ENCODE data around the gene PODXL2.

The PODXL2 gene

GRCh38 chr3:127685708-127686511 lies 56.9 kb downstream of the PODXL2 start:
- H3K36me3 ChIP-seq (ENCODE audit: control insufficient read depth, insufficient read depth, low read length), result no peaks in the 10 kb centered on the region
- no peak overlapping the region for H3K4me3 ChIP-seq (ENCODE audit: low read depth, low read length)
- H3K4me1 ChIP-seq, result no peaks in the 10 kb centered on the region
- H3K9me3 ChIP-seq (ENCODE audit: control insufficient read depth, low read length), result no peaks in the 10 kb centered on the region
- H3K27me3 ChIP-seq (ENCODE audit: control insufficient read depth, insufficient read depth, low read length), result no peaks in the 10 kb centered on the region
- H2AFZ ChIP-seq, result no peak overlapping the region
- no peak overlapping the region for H3K4me2 ChIP-seq (ENCODE audit: low read length)
- H3K27ac ChIP-seq, result no peak overlapping the region
- no peaks in the 10 kb centered on the region for H3K79me2 ChIP-seq
- no peak for TF ChIP-seq CTCF (IDR thresholded peaks at IDR 0.05)
- H3K9ac ChIP-seq, result no peak overlapping the region

- no peak for TF ChIP-seq CTCF (IDR thresholded peaks at IDR 0.05)
- Histone ChIP-seq H3K4me1 (no peaks in the 10 kb centered on the region), H3K4me2 (ENCODE audit: low read length) (no peak overlapping the region), H3K36me3 (ENCODE audit: control insufficient read depth, insufficient read depth, low read length) (no peaks in the 10 kb centered on the region), H2AFZ (no peak overlapping the region), H3K9ac (no peak overlapping the region), H3K79me2 (no peaks in the 10 kb centered on the region), H3K27ac (no peak overlapping the region), H3K4me3 (ENCODE audit: low read depth, low read length) (no peak overlapping the region), H3K27me3 (ENCODE audit: control insufficient read depth, insufficient read depth, low read length) (no peaks in the 10 kb centered on the region), H3K9me3 (ENCODE audit: control insufficient read depth, low read length) (no peaks in the 10 kb centered on the region)
Observed at GRCh38 chr3:127686512-127686894, 57.5 kb downstream of the PODXL2 start.

GRCh38 chr3:127687228-127687737 lies 58.3 kb downstream of the PODXL2 start:
- no peaks in the 10 kb centered on the region for H3K9me3 ChIP-seq (ENCODE audit: control insufficient read depth, low read length)
- no peak overlapping the region for H3K27ac ChIP-seq
- no peak overlapping the region for H3K4me3 ChIP-seq (ENCODE audit: low read depth, low read length)
- no peaks in the 10 kb centered on the region for H3K36me3 ChIP-seq (ENCODE audit: control insufficient read depth, insufficient read depth, low read length)
- no peak overlapping the region for H3K9ac ChIP-seq
- no peak for TF ChIP-seq CTCF (IDR thresholded peaks at IDR 0.05)
- no peak overlapping the region for H3K4me2 ChIP-seq (ENCODE audit: low read length)
- H3K79me2 ChIP-seq, result no peaks in the 10 kb centered on the region
- H2AFZ ChIP-seq, result no peak overlapping the region
- H3K4me1 ChIP-seq, result no peaks in the 10 kb centered on the region
- H3K27me3 ChIP-seq (ENCODE audit: control insufficient read depth, insufficient read depth, low read length), result no peaks in the 10 kb centered on the region

- H3K4me3 ChIP-seq (ENCODE audit: low read depth, low read length), result no peak overlapping the region
- no peak for TF ChIP-seq CTCF (IDR thresholded peaks at IDR 0.05)
- H3K27me3 ChIP-seq (ENCODE audit: control insufficient read depth, insufficient read depth, low read length), result no peaks in the 10 kb centered on the region
- H3K36me3 ChIP-seq (ENCODE audit: control insufficient read depth, insufficient read depth, low read length), result no peaks in the 10 kb centered on the region
- no peak overlapping the region for H3K4me2 ChIP-seq (ENCODE audit: low read length)
- H3K4me1 ChIP-seq, result no peaks in the 10 kb centered on the region
- no peak overlapping the region for H3K27ac ChIP-seq
- H2AFZ ChIP-seq, result no peak overlapping the region
- H3K9ac ChIP-seq, result no peak overlapping the region
- no peaks in the 10 kb centered on the region for H3K9me3 ChIP-seq (ENCODE audit: control insufficient read depth, low read length)
- H3K79me2 ChIP-seq, result no peaks in the 10 kb centered on the region
Observed at GRCh38 chr3:127688022-127688415, 59.0 kb downstream of the PODXL2 start.
